ENCODE measurements around the gene SPRR2D.

SPRR2D gene

DNA sequence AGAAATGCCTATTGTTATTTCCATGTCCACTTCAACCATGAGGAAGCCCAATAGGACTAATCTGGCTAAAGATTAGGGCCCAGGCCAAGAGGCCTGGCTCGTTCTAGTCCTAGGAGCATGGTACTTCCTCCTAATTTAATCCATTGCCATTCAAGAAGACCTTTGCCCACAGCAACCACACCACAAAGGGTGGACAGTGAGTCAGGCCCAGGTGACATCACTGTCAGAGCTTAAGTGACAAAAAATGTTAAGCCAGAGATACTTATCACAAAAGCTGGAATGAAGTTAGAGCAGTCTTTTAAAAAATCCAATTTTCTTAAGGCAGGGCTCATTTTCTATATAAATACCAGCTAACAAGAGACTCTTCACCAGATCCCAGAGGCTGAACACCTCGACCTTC is 39.5 kb downstream of the SPRR2D start, which contains the start of gene SPRR3:
Gene SPRR3, plus strand, starts transcription at position 368 of the 400 bp plus-strand sequence. CDS start 1,272 bp downstream, outside the sequence.
- H3K27me3 ChIP-seq (ENCODE audit: insufficient read depth, poor library complexity, severe bottlenecking), result no peaks in the 10 kb centered on the region
- H3K27ac ChIP-seq (ENCODE audit: poor library complexity, severe bottlenecking), result no peak within 1 kb of the TSS
- no peaks in the 10 kb centered on the region for H3K4me1 ChIP-seq (ENCODE audit: insufficient read depth, poor library complexity, severe bottlenecking)
- no peaks in the 10 kb centered on the region for H3K36me3 ChIP-seq (ENCODE audit: low read depth)
- H3K9me3 ChIP-seq (ENCODE audit: severe bottlenecking), result no peaks in the 10 kb centered on the region
- no peak within 1 kb of the TSS for H3K4me3 ChIP-seq (ENCODE audit: severe bottlenecking)
- no peak for ATAC-seq (ENCODE audit: low read depth)
- no peak for DNase-seq (ENCODE audit: low spot score)
- TF ChIP-seq, protein P1, sequence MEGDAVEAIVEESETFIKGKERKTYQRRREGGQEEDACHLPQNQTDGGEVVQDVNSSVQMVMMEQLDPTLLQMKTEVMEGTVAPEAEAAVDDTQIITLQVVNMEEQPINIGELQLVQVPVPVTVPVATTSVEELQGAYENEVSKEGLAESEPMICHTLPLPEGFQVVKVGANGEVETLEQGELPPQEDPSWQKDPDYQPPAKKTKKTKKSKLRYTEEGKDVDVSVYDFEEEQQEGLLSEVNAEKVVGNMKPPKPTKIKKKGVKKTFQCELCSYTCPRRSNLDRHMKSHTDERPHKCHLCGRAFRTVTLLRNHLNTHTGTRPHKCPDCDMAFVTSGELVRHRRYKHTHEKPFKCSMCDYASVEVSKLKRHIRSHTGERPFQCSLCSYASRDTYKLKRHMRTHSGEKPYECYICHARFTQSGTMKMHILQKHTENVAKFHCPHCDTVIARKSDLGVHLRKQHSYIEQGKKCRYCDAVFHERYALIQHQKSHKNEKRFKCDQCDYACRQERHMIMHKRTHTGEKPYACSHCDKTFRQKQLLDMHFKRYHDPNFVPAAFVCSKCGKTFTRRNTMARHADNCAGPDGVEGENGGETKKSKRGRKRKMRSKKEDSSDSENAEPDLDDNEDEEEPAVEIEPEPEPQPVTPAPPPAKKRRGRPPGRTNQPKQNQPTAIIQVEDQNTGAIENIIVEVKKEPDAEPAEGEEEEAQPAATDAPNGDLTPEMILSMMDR (IDR thresholded peaks at IDR 0.05; ENCODE audit: poor library complexity, severe bottlenecking), result no peak

DNA sequence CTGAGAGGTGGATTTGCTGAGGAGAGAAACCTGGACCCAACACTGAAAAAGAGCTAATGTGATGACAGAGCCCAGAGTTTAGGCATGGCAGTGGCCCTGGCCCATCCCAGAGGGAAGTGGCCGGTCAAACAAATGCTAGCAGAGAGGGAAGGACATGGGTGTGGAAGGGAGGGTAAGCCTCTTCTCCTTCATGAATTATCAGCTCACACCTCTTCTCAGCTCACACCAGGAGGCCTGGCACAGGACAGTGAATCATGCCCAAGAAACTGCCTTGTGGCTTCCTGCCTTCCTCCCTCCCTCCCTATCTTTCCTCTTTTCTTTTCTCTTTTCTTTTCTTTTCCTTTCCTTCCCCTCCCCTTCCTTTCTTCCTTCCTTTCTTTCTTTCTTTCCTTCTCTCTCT is 40.6 kb downstream of the SPRR2D start:
- H3K9me3 ChIP-seq (ENCODE audit: severe bottlenecking), result no peaks in the 10 kb centered on the region
- no peaks in the 10 kb centered on the region for H3K4me1 ChIP-seq (ENCODE audit: insufficient read depth, poor library complexity, severe bottlenecking)
- TF ChIP-seq, protein P1 (IDR thresholded peaks at IDR 0.05; ENCODE audit: poor library complexity, severe bottlenecking), result no peak
- no peak for ATAC-seq (ENCODE audit: low read depth)
- no peaks in the 10 kb centered on the region for H3K27me3 ChIP-seq (ENCODE audit: insufficient read depth, poor library complexity, severe bottlenecking)
- DNase-seq (ENCODE audit: low spot score), result no peak
- H3K4me3 ChIP-seq (ENCODE audit: severe bottlenecking), result no peak overlapping the region
- no peaks in the 10 kb centered on the region for H3K36me3 ChIP-seq (ENCODE audit: low read depth)
- no peak overlapping the region for H3K27ac ChIP-seq (ENCODE audit: poor library complexity, severe bottlenecking)

DNA sequence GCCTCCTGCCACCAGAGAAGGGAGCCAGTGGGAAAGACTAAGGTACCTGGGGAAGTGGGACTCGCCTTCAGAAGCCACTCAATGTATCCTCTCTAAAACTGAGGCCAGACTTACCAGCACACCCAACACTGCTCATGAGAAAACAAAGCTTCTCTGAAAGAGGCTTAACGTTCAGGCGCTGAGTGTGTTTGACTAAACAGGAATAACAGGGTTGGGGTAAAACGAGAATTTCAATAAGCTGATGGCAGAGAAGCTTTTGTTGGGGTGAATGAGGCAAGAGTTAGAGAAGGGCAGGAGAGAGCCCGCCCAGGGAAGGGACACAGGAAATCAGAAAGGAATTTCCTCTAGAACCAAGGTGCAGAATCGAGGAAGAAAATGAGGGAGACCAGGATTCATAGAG is 41.1 kb downstream of the SPRR2D start:
- Histone ChIP-seq H3K36me3 (ENCODE audit: low read depth) (no peaks in the 10 kb centered on the region), H3K27ac (ENCODE audit: poor library complexity, severe bottlenecking) (no peak overlapping the region), H3K4me3 (ENCODE audit: severe bottlenecking) (no peak overlapping the region), H3K27me3 (ENCODE audit: insufficient read depth, poor library complexity, severe bottlenecking) (no peaks in the 10 kb centered on the region), H3K9me3 (ENCODE audit: severe bottlenecking) (no peaks in the 10 kb centered on the region), H3K4me1 (ENCODE audit: insufficient read depth, poor library complexity, severe bottlenecking) (no peaks in the 10 kb centered on the region)
- DNase-seq (ENCODE audit: low spot score) (no peak), ATAC-seq (ENCODE audit: low read depth) (no peak)
- TF ChIP-seq, protein P1 (IDR thresholded peaks at IDR 0.05; ENCODE audit: poor library complexity, severe bottlenecking), result no peak

DNA sequence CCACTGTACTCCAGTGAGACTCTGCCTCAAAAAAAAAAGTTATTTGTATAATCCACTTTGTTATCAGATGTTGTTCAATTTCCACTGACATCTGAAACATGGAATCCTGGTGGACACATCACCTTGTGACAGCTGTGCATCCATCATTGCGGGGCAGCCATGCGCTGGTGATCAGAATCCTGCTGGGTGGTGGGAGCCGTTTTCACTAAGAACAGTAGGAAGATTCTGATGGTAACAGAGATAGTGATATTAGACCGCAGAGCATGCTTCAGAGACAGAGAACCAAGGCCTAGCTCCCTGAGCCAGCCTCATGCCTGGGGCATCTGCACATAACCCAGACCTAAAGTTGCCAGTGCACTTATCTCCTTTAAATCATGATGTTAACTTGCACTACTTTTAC is 42.4 kb downstream of the SPRR2D start:
- H3K36me3 ChIP-seq (ENCODE audit: low read depth), result no peaks in the 10 kb centered on the region
- no peak overlapping the region for H3K4me3 ChIP-seq (ENCODE audit: severe bottlenecking)
- no peak overlapping the region for H3K27ac ChIP-seq (ENCODE audit: poor library complexity, severe bottlenecking)
- no peaks in the 10 kb centered on the region for H3K9me3 ChIP-seq (ENCODE audit: severe bottlenecking)
- H3K27me3 ChIP-seq (ENCODE audit: insufficient read depth, poor library complexity, severe bottlenecking), result no peaks in the 10 kb centered on the region
- H3K4me1 ChIP-seq (ENCODE audit: insufficient read depth, poor library complexity, severe bottlenecking), result no peaks in the 10 kb centered on the region
- no peak for DNase-seq (ENCODE audit: low spot score)
- TF ChIP-seq, protein P1 (IDR thresholded peaks at IDR 0.05; ENCODE audit: poor library complexity, severe bottlenecking), result no peak
- ATAC-seq (ENCODE audit: low read depth), result no peak

DNA sequence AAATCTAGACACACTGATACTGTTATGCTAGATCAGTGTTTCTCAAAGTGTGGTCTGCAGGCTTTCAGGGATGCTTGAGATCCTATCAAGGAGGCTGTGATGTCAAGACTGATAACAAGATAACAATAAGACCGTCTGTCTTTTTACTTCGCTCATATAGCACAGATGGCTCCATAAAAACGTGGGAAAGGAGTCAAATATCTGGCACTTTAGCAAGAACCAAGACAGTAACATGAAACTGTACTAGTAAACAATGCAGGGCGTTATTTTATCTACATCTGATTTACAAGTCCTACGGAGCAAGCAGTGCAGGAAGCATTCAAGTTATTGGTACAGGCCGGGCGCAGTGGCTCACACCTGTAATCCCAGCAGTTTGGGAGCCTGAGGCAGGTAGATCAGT is 43.0 kb downstream of the SPRR2D start:
- Histone ChIP-seq H3K4me3 (ENCODE audit: severe bottlenecking) (no peak overlapping the region), H3K27me3 (ENCODE audit: insufficient read depth, poor library complexity, severe bottlenecking) (no peaks in the 10 kb centered on the region), H3K4me1 (ENCODE audit: insufficient read depth, poor library complexity, severe bottlenecking) (no peaks in the 10 kb centered on the region), H3K27ac (ENCODE audit: poor library complexity, severe bottlenecking) (no peak overlapping the region), H3K36me3 (ENCODE audit: low read depth) (no peaks in the 10 kb centered on the region), H3K9me3 (ENCODE audit: severe bottlenecking) (no peaks in the 10 kb centered on the region)
- ATAC-seq (ENCODE audit: low read depth) (no peak), DNase-seq (ENCODE audit: low spot score) (no peak)
- TF ChIP-seq, protein P1 (IDR thresholded peaks at IDR 0.05; ENCODE audit: poor library complexity, severe bottlenecking), result no peak

Data from RWPE2 (cell line).